Measurements from ENCODE around the gene REEP5. TPM values are rescaled to one million over a fixed set of nuclear protein-coding genes. Genes with fewer than 3 reads are reported as not detected.
A peak's percentile ranks its signal among the peaks of the same experiment; 100 is the strongest.

REEP5 gene
- polyA plus RNA-seq, 3 donors = 83.6 to 200 (median 193) TPM

DNA sequence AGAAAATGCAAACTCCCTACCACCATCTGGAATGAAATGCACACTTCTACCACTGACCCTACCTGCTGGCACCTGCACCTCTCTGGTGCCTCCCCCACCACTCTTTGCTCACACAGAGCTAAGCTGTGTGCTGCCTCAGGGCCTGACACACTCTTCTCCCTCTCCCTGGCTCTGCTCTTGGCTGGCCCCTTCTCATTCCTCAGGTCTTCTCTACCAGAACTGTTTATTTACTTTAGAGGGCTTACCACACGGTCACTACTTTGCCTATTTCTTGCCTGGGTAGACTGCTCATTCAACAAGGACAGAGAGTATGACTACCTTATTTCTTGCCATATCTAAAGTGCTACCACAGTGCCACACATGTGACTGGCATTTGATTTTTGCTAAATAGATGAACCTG lies 3.3 kb downstream of the REEP5 start:
- WGBS (ENCODE audit: insufficient coverage) = 100% methylated on average over 1 of the region's 1 CpG

DNA sequence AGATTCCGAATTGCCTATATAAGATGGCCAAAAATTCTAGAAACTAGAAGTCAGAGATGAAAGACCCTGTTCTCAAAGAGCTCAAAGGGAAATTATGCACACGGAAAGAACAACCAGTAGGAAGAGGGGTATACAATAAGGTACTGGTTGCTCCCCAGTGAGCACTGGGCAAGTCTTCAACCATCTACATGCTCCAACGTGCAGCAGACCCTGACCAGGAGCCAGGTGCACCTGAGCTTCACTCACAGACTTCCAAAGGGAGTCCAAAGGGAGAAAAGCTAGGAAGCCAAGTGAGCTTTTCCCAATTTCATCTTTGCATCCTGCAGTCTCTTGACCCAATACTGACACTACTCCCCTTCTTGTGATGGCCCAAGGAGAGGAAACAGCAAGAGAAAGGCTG lies 3.9 kb downstream of the REEP5 start:
- H3K36me3 Mint-ChIP-seq = peaks cover 52 to 57% of the 10 kb centered on the region in 2 donors
- peaks cover 81% of the 10 kb centered on the region for H4K20me1 ChIP-seq (ENCODE audit: insufficient read depth, low read length)

More for the DNA sequence above, 3.3 kb downstream of the REEP5 start:
- intact Hi-C loops (cut with micrococcal nuclease) = no loop called here
- Mint-ChIP-seq H3K36me3 (peaks cover 52 to 57% of the 10 kb centered on the region in 2 donors), H3K4me1 (peaks cover 72% of the 10 kb centered on the region), H3K27me3 (ENCODE audit: low read depth in 3 of 3) (peaks cover 0 to 4% (median 0%) of the 10 kb centered on the region in 3 donors), H3K4me3 (no peak overlapping the region), H3K27ac (peak overlapping the region in 4 of 7 donors; percentile 16 to 84 (median 30)), H3K9me3 (peaks cover 0 to 6% (median 0%) of the 10 kb centered on the region in 7 donors)
- no peak overlapping the region for H3K4me3 ChIP-seq (replicated peaks in 1 of 3; ENCODE audit: low read depth in 2 of 3, low read length in 3 of 3)
- peaks cover 78% of the 10 kb centered on the region for H3K79me2 ChIP-seq (ENCODE audit: insufficient read depth, low read length)
- H3K27ac ChIP-seq (ENCODE audit: low read depth in 1 of 2, low read length in 2 of 2) = peak overlapping the region in 1 of 2 donors; percentile 52
- H3K36me3 ChIP-seq (replicated peaks in 1 of 2; ENCODE audit: control insufficient read depth in 1 of 2, insufficient read depth in 2 of 2, low read length in 2 of 2) = peaks cover 37 to 60% of the 10 kb centered on the region in 2 donors
- no peak overlapping the region for H3K4me2 ChIP-seq (replicated peaks; ENCODE audit: extremely low read depth, low read length, poor library complexity, severe bottlenecking)
- peaks cover 75% of the 10 kb centered on the region for H4K20me1 ChIP-seq (ENCODE audit: insufficient read depth, low read length)
- H3K27me3 ChIP-seq (ENCODE audit: control insufficient read depth in 2 of 2, insufficient read depth in 2 of 2, low read length in 2 of 2) = no peaks in the 10 kb centered on the region
- no peak overlapping the region for H2AFZ ChIP-seq (ENCODE audit: insufficient read depth, low read depth, low read length, poor library complexity, severe bottlenecking)
- H3K9ac ChIP-seq (ENCODE audit: insufficient read depth, low read length, poor library complexity, severe bottlenecking) = no peak overlapping the region
- no peak for DNase-seq
- no peaks in the 10 kb centered on the region for H3K9me3 ChIP-seq (replicated peaks in 1 of 2; ENCODE audit: control insufficient read depth in 1 of 2, insufficient read depth in 1 of 2, low read length in 2 of 2)
- TF ChIP-seq, protein P1, sequence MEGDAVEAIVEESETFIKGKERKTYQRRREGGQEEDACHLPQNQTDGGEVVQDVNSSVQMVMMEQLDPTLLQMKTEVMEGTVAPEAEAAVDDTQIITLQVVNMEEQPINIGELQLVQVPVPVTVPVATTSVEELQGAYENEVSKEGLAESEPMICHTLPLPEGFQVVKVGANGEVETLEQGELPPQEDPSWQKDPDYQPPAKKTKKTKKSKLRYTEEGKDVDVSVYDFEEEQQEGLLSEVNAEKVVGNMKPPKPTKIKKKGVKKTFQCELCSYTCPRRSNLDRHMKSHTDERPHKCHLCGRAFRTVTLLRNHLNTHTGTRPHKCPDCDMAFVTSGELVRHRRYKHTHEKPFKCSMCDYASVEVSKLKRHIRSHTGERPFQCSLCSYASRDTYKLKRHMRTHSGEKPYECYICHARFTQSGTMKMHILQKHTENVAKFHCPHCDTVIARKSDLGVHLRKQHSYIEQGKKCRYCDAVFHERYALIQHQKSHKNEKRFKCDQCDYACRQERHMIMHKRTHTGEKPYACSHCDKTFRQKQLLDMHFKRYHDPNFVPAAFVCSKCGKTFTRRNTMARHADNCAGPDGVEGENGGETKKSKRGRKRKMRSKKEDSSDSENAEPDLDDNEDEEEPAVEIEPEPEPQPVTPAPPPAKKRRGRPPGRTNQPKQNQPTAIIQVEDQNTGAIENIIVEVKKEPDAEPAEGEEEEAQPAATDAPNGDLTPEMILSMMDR (IDR thresholded peaks at IDR 0.05) = no peak
- H3K4me1 ChIP-seq (ENCODE audit: control insufficient read depth in 1 of 2, insufficient read depth in 2 of 2, low read length in 2 of 2) = peaks cover 54 to 78% of the 10 kb centered on the region in 2 donors

More for the DNA sequence above, 3.9 kb downstream of the REEP5 start:
- Mint-ChIP-seq H3K9me3 (peaks cover 0 to 6% (median 0%) of the 10 kb centered on the region in 7 donors), H3K4me3 (no peak overlapping the region), H3K4me1 (peaks cover 69% of the 10 kb centered on the region), H3K27me3 (ENCODE audit: low read depth in 3 of 3) (peaks cover 0 to 4% (median 0%) of the 10 kb centered on the region in 3 donors), H3K27ac (peak overlapping the region in 4 of 7 donors; percentile 17 to 84 (median 34))
- intact Hi-C loops (cut with micrococcal nuclease) = no loop called here
- H3K9ac ChIP-seq (ENCODE audit: insufficient read depth, low read length, poor library complexity, severe bottlenecking) = no peak overlapping the region
- H3K4me2 ChIP-seq (replicated peaks; ENCODE audit: extremely low read depth, low read length, poor library complexity, severe bottlenecking) = no peak overlapping the region
- H3K79me2 ChIP-seq (ENCODE audit: insufficient read depth, low read length) = peaks cover 83% of the 10 kb centered on the region
- H2AFZ ChIP-seq (ENCODE audit: insufficient read depth, low read depth, low read length, poor library complexity, severe bottlenecking) = no peak overlapping the region
- 100% methylated on average over 3 of the region's 3 CpGs for WGBS (ENCODE audit: insufficient coverage)
- H3K9me3 ChIP-seq (replicated peaks in 1 of 2; ENCODE audit: control insufficient read depth in 1 of 2, insufficient read depth in 1 of 2, low read length in 2 of 2) = no peaks in the 10 kb centered on the region
- H3K27ac ChIP-seq (ENCODE audit: low read depth in 1 of 2, low read length in 2 of 2) = peak overlapping the region in 1 of 2 donors; percentile 52
- H3K4me1 ChIP-seq (ENCODE audit: control insufficient read depth in 1 of 2, insufficient read depth in 2 of 2, low read length in 2 of 2) = peaks cover 52 to 78% of the 10 kb centered on the region in 2 donors
- TF ChIP-seq, protein P1 (IDR thresholded peaks at IDR 0.05) = no peak
- H3K4me3 ChIP-seq (replicated peaks in 1 of 3; ENCODE audit: low read depth in 2 of 3, low read length in 3 of 3) = no peak overlapping the region
- DNase-seq = no peak
- peaks cover 37 to 62% of the 10 kb centered on the region in 2 donors for H3K36me3 ChIP-seq (replicated peaks in 1 of 2; ENCODE audit: control insufficient read depth in 1 of 2, insufficient read depth in 2 of 2, low read length in 2 of 2)
- H3K27me3 ChIP-seq (ENCODE audit: control insufficient read depth in 2 of 2, insufficient read depth in 2 of 2, low read length in 2 of 2) = no peaks in the 10 kb centered on the region

Measured in CD14-positive monocyte (primary cell).